WI38 (cell line): ENCODE measurements around the gene ST3GAL3.

Experiments
- H3K4me3 ChIP-seq: 2 replicates; pipeline ENCODE4 v1.5.1; 2011; ENCODE audit warnings: low read depth, mild to moderate bottlenecking, control low read depth, low read length
- CTCF ChIP-seq: IDR thresholded peaks from 2 replicates; pipeline ENCODE4 v1.5.1; 2012; ENCODE audit warnings: low read depth, mild to moderate bottlenecking, control low read depth, low read length

The ST3GAL3 gene

GRCh38 chr1:43935711-43936427 is 228.5 kb downstream of the ST3GAL3 start:
- H3K4me3 ChIP-seq, result peak overlapping the region; percentile 23; the same call in 1 of the 2 replicates

DNA sequence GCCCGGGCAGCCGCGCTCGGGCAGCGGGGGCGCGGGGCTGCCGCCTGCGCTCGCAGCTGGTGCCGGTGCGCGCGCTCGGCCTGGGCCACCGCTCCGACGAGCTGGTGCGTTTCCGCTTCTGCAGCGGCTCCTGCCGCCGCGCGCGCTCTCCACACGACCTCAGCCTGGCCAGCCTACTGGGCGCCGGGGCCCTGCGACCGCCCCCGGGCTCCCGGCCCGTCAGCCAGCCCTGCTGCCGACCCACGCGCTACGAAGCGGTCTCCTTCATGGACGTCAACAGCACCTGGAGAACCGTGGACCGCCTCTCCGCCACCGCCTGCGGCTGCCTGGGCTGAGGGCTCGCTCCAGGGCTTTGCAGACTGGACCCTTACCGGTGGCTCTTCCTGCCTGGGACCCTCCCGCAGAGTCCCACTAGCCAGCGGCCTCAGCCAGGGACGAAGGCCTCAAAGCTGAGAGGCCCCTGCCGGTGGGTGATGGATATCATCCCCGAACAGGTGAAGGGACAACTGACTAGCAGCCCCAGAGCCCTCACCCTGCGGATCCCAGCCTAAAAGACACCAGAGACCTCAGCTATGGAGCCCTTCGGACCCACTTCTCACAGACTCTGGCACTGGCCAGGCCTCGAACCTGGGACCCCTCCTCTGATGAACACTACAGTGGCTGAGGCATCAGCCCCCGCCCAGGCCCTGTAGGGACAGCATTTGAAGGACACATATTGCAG is 229.3 kb downstream of the ST3GAL3 start:
- TF ChIP-seq CTCF, result no peak
- H3K4me3 ChIP-seq, result peak overlapping the region; percentile 27; the same call in 1 of the 2 replicates

More at GRCh38 chr1:43935711-43936427, 228.5 kb downstream of the ST3GAL3 start:
- TF ChIP-seq CTCF, result no peak

- H3K4me3 ChIP-seq, result no peak overlapping the region
- no peak for TF ChIP-seq CTCF
Observed at GRCh38 chr1:43937179-43937865, 230.0 kb downstream of the ST3GAL3 start.

DNA sequence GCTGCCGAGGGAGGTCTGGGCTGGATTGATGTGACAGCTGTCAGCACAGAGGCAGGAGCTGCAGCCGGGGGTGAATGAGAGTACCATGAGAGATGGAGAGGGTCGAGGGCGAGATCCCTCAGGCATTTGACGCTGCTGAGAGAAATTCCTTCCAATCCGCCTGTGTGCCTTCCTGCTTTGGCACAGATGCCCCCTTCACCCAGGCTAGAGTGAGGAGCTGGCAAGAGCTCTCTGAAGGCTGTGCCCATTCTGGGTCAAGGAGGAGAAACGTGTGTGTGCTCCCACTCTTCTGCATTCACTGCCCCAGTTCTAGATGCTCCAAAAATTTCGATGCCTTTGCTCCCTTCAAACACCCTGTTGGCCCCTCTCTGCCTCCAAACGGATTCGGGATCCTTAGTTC is 231.0 kb downstream of the ST3GAL3 start:
- TF ChIP-seq CTCF, result no peak
- no peak overlapping the region for H3K4me3 ChIP-seq

- no peak for TF ChIP-seq CTCF
- H3K4me3 ChIP-seq, result no peak overlapping the region
Observed at GRCh38 chr1:43938892-43939587, 231.7 kb downstream of the ST3GAL3 start.

DNA sequence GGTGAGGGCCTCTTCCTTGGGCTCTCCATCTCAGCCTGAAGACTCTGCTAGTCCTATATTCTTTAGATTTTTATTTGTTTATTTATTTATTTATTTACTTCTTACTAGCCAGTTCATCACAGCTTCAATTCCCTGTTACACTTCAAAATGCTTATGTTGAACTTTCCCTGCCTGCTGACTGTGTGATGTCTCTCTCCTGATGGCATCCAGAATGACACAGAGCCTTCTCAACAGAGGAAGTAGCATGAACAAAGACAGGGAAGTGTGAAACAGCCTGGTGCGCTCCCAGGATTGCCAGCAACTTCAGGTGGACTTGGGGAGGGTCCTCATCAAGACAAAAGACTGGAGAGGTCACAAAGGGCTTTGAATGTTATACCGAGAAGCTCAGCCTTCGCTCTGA is 235.1 kb downstream of the ST3GAL3 start:
- TF ChIP-seq CTCF, result no peak

More for the DNA sequence above, 235.1 kb downstream of the ST3GAL3 start:
- H3K4me3 ChIP-seq, result no peak overlapping the region
